ENCODE measurements around the gene RAD23A.
"Not testable (repeated sequence)": the region's sequence is repeated elsewhere in the genome, so short reads cannot be mapped to it uniquely, and the experiment has no call there.

Gene RAD23A

DNA sequence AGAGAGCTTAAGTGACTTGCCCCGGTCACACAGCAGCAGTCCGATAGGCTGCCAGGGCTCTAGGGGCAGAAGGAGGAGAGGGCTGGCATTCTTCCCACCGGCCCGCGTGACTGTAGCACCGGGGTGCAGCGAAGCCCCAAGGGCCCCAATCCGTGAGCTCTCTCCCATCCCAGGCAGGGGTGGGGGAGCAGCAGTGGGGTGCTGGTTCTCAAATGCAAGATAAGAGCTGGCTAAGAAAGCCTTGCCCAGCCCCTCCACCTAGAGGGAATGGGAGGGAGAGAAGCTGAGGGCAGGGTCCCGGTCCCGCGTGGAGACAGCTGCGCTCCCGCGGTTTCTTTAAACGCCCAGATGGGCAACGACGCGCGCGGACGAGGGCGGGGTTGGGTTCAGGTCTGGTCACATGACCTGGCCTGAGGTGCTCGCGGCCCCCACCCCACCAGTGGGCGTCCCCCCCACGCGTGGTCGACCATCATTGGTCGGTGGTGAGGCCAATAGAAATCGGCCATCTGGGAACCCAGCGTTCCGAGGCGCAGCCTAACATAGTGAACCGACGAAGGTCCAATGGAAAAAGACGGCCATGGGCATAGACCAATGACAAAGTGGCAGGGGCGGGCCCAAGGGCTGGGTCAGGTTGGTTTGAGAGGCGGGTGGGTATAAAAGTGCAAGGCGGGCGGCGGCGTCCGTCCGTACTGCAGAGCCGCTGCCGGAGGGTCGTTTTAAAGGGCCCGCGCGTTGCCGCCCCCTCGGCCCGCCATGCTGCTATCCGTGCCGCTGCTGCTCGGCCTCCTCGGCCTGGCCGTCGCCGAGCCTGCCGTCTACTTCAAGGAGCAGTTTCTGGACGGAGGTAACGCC lies 7.5 kb upstream of the RAD23A start, which contains the start of gene CALR:
CALR (plus strand) TSS at position 683 of the 852 bp plus-strand sequence; CDS start at position 754, 71 bp downstream.
- peak; percentile 98 for DNase-seq (ENCODE audit: low read depth, low spot score)

DNA sequence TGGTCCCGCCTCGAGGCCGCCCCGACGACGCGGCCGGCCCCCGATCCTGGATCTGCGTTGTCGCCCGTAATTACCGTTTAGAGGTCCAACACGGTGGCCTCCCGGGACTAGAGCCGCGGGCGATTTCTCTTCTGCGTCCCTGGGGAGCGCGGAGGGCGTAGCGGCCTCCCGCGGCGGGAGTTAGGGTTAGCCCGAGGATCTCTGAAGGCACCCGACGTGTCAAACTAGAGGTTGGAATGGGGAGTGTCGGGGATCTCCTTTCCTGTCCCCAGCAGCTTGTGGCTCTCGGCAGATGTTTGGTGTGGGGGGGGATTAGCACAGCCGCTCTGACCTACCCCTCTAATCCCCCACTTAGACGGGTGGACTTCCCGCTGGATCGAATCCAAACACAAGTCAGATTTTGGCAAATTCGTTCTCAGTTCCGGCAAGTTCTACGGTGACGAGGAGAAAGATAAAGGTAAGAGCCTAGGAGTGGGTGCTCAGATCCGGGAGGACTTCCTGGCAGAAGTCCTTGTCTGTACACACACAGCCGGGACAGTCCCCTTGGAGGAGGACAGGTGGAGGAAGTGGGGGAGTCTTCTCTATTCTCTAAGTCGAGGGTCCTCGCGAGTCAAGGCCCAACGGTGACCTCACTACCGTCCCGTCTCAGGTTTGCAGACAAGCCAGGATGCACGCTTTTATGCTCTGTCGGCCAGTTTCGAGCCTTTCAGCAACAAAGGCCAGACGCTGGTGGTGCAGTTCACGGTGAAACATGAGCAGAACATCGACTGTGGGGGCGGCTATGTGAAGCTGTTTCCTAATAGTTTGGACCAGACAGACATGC lies 6.7 kb upstream of the RAD23A start:
- no peak for DNase-seq (ENCODE audit: low read depth, low spot score)

DNA sequence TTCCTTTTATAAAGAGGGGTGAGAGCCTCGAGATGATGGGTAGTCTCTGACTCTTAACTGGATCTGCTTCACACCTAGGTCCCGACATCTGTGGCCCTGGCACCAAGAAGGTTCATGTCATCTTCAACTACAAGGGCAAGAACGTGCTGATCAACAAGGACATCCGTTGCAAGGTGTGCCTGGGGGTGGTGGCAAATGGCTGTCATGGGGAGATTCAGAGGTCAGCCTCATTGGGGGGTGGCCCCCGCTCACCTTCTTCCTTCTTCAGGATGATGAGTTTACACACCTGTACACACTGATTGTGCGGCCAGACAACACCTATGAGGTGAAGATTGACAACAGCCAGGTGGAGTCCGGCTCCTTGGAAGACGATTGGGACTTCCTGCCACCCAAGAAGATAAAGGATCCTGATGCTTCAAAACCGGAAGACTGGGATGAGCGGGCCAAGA lies 5.7 kb upstream of the RAD23A start:
- no peak for DNase-seq (ENCODE audit: low read depth, low spot score)

DNA sequence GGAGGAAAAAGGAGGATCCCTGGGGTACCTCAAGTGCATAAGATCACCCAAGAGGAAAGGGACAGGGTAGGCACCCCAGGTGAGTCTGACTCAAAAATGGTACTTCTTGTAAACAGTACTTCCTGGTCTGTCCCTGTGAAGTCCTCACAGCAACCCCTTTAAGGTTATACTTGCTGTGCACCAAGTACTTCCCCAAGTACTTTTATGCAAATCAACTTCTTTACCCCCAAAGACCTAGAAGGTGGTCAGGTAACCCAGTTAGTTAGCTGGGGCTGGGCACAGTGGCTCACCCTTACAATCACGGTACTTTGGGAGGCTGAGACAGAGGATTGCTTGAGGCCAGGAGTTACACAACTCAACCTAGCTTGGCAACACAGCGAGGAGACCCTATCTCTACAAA lies 4.8 kb upstream of the RAD23A start:
- no peak for DNase-seq (ENCODE audit: low read depth, low spot score)

DNA sequence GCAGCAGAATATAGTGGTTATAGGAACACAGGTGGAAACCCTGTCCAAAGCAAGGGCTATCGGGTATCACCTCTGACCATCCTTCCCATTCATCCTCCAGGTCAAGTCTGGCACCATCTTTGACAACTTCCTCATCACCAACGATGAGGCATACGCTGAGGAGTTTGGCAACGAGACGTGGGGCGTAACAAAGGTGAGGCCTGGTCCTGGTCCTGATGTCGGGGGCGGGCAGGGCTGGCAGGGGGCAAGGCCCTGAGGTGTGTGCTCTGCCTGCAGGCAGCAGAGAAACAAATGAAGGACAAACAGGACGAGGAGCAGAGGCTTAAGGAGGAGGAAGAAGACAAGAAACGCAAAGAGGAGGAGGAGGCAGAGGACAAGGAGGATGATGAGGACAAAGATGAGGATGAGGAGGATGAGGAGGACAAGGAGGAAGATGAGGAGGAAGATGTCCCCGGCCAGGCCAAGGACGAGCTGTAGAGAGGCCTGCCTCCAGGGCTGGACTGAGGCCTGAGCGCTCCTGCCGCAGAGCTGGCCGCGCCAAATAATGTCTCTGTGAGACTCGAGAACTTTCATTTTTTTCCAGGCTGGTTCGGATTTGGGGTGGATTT lies 2.1 kb upstream of the RAD23A start:
- no peak for DNase-seq (ENCODE audit: low read depth, low spot score)

DNA sequence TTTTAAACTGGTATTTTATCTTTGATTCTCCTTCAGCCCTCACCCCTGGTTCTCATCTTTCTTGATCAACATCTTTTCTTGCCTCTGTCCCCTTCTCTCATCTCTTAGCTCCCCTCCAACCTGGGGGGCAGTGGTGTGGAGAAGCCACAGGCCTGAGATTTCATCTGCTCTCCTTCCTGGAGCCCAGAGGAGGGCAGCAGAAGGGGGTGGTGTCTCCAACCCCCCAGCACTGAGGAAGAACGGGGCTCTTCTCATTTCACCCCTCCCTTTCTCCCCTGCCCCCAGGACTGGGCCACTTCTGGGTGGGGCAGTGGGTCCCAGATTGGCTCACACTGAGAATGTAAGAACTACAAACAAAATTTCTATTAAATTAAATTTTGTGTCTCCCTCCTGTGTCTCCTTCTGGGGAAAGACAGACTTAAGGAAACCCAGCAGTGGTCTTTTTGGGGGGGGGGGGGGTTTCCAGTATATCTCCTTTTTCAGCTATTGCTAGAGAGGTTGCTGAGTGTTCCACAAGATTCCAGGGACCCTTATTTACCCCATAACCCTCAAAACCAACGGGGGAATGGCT lies 1.5 kb upstream of the RAD23A start:
- no peak for DNase-seq (ENCODE audit: low read depth, low spot score)

DNA sequence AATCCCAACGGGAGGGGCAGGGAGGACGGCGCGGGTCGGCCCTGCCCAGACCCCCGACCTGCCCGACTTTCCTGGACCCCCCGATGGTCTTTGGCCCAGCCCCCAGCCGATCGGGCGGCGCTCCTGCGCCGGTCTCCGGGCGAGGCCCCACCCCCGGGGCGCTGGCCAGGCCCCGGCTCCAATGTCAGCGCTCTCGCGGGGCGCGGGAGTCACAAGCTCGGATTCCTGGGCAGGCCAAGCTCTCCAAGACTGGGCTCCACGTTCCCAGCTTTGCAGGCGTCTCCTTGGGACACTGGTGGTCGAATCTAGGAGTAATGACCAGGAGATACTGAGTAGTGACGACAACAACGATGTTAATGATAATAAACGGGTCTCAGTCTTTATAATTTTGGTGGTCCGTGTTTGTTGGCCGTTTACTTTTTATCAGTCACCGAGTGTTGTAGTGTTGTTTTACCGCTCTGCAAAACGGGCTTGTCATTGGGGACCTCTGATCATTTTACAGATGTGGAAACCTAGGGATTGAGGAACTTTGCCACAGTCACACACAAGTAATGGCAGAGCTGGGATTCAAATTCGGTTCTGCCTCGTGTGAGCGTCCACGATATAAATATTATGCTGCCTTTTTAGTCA lies 545 bp downstream of the RAD23A start:
- peak; percentile 93 for DNase-seq (ENCODE audit: low read depth, low spot score)

DNA sequence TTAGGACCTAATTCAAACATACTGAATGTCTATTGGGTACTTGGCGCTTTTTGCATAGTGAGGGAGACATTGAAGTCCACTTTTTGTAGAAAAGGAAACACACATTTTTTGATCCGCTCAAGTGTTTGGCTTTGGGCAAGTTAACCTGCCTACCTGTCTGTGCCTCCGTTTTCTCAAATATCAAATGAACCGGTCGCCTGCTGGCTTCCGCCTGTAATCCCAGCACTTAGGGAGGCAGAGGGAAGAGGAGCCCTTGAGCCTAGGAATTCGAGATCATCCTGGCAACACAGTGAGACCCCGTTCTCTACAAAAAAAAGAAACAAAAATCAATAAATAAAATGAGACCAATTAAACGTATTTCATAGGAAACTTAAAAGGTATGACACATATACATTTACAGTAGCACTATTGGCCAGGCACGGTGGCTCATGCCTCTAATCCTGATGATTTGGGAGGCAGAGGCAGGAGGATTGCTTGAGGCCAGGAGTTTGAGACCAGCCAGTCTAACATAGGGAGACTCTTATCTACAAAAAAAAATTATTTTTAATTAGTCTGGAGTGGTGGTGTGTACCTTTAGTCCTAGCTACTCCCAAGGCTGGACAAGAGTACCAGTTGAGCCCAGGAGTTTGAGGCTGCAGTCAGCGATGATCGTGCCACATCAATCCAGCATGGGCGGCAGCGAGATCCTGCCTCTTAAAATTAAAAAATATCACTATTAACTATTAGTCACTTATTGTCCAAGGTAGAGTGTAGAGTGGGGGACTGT lies 1.3 kb downstream of the RAD23A start:
- DNase-seq (ENCODE audit: low read depth, low spot score) = peak; percentile 32

DNA sequence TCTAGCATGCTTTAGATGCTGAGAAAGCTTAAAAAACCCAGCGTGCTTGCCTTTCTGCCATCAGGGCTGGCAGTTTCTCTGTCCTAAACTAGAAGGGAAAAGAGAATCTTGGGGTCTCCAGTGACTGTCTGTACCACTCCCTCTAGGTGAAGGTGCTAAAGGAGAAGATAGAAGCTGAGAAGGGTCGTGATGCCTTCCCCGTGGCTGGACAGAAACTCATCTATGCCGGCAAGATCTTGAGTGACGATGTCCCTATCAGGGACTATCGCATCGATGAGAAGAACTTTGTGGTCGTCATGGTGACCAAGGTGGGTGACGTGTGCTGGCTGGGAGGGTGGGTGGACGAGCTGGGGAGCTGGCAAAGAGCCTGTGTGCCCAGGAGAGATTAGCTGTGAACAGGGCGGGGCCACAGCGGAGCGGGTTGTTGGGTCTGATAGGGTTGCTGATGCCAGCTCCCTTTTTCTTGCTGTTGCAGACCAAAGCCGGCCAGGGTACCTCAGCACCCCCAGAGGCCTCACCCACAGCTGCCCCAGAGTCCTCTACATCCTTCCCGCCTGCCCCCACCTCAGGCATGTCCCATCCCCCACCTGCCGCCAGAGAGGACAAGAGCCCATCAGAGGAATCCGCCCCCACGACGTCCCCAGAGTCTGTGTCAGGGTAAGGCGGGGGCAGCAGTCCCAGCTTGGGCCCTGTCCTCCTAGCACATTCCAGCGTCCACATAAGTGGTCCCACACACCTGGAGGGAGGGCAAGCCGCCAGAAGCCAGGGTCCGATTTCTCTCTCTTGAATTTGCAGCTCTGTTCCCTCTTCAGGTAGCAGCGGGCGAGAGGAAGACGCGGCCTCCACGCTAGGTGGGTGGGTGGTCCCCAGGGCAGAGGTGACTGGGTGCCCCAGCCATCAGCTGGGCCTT lies 2.3 kb downstream of the RAD23A start:
- no peak for DNase-seq (ENCODE audit: low read depth, low spot score)

DNA sequence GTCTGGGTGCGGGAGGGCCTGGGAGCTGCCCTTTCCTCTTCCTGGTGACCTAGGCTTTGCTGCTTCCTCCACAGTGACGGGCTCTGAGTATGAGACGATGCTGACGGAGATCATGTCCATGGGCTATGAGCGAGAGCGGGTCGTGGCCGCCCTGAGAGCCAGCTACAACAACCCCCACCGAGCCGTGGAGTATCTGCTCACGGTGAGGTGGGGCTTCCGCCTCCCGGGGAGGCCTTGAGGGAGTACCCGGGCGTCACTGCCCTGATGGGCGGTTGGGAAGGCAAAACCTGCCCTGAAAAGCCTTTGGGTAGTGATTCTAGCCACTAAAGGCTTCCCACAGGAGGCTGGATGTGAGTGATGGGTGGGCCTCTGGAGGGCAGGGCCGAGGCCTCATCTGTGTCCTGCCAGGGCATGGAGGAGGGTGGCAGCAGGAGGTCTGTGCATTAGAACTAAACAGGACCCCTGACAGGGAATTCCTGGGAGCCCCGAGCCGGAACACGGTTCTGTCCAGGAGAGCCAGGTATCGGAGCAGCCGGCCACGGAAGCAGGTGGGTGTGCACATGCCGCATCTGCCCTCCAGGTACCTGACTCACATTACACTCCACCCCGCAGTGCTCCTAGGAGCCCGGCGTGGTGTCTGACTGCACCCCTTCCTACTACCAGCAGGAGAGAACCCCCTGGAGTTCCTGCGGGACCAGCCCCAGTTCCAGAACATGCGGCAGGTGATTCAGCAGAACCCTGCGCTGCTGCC lies 3.1 kb downstream of the RAD23A start:
- DNase-seq (ENCODE audit: low read depth, low spot score) = no peak

DNA sequence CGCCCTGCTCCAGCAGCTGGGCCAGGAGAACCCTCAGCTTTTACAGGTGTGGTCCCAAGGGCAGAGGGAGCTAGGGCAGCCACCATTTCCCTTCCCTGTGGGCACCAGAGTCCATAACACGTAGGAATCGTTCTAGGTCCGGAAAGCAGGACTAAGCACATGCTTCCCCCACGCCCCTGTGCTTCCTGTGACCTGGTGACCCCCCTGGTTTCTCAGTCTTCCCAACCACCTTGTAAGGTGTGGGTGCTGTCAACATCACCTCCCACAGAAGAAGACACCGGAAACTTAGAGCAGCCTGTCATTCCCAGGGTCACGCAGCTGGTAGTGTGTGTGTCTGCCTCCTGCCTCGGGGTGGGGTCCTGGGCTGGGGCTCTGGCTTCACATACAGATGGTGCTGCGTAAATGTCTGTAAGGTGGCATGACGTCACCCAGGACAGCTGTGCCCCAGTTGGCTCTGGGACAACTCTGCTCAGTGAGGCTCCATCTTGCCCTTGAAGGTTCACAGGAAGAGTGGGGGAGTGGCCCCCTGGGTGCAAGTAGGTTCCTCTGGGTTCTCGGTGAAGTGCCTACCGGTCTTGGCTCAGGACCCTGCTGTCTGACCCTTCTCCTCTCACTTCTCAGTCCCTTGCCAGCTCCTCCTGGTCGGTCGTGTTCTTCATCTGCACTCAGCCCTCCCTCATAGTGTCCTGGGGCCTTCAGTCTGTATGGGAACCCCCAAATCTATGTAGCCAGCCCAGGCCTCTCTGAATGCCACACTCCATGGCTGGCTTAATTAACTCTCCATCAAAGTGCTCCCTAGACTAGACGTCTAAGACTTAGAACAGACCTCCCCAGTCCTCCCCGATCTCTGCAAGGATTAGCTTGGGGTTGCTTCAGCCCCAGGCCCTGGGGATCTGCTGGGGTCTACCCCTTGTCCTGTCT lies 4.0 kb downstream of the RAD23A start:
- no peak for DNase-seq (ENCODE audit: low read depth, low spot score)

DNA sequence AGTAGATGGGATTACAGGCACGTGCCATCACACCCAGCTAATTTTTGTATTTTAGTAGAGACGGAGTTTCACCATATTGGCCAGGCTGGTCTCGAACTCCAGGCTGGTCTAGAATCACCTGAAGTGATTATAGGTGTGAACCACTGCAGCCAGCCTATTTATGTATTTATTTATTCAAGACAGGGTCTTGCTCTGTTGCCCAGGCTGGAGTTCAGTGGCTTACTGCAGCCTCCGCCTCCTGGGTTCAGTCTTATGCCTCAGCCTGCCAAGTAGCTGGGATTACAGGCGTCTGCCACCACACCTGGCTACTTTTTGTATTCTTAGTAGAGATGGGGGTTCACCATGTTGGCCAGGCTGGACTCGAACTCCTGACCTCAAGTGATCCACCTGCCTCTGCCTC lies 6.4 kb downstream of the RAD23A start:
- not testable (repeated sequence) for DNase-seq (ENCODE audit: low read depth, low spot score)

DNA sequence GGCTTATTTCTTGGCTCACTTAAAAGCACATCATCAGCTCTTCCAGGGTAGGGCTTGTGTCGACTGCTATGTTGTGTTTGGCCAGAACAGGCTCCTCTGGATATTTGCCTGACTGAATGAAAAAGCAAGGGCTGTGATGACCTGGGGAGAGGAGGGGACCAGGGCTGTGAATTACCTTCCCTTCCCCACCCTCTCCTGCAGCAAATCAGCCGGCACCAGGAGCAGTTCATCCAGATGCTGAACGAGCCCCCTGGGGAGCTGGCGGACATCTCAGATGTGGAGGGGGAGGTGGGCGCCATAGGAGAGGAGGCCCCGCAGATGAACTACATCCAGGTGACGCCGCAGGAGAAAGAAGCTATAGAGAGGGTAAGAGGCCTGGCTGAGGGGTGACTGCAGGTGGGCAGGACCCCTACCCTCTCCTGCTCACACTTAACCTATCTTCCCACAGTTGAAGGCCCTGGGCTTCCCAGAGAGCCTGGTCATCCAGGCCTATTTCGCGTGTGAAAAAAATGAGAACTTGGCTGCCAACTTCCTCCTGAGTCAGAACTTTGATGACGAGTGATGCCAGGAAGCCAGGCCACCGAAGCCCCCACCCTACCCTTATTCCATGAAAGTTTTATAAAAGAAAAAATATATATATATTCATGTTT lies 7.0 kb downstream of the RAD23A start:
- peak; percentile 24 for DNase-seq (ENCODE audit: low read depth, low spot score)

DNA sequence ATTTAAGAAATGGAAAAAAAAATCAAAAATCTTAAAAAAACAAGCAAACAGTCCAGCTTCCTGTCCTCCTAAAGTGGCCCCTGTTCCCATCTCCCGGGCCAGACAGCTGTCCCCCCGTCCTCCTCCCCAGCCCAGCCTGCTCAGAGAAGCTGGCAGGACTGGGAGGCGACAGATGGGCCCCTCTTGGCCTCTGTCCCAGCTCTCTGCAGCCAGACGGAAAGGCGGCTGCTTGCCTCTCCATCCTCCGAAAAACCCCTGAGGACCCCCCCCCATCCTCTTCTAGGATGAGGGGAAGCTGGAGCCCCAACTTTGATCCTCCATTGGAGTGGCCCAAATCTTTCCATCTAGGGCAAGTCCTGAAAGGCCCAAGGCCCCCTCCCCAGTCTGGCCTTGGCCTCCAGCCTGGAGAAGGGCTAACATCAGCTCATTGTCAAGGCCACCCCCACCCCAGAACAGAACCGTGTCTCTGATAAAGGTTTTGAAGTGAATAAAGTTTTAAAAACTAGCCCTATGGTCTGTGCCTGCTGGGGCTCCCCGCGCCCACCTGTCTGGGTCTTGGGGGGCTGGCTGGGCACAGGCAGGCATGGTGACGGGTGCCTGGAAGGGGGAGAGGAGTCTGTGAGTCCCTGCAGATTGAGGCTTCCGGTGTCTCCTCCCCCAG lies 7.6 kb downstream of the RAD23A start:
- DNase-seq (ENCODE audit: low read depth, low spot score) = no peak

DNA sequence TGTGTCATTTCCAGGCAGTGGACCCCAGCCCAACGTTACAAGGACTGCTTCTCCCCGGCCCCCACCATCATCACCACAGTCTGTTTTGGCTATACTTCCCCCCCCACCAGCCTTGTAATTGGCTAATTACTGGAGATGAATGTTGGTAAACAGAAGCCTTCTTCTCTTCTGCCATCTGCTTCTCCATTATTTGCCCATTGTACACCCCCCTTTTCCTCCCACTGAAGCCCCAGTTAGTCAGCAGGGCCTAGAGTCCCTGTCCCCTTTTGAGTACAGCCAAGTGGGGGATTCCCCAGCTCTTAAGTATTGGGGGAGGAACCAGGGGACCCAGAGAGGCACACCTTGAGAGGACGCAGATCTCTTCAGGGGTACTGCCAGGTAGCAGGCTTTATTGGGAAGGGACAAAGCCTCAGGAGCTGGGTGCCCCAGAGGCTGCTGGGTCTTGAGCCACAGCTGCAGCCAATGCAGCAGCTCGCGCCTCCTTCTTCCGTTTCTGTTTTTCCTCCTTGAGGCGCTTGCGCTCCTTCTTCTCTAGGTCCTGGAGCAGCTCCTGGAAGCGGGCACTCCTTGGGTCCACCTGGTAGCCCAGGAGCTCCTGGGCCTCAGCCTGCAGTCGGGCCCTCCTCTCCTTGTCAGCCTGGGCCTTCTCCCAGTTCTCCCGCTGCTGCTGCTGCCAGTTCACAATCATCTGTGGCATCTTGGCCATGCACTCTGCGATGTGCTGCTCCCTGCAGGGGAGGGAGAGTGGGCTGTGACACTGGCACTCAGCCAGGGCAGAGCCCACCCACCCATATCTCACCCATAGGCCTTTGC lies 8.3 kb downstream of the RAD23A start:
- DNase-seq (ENCODE audit: low read depth, low spot score) = no peak

DNA sequence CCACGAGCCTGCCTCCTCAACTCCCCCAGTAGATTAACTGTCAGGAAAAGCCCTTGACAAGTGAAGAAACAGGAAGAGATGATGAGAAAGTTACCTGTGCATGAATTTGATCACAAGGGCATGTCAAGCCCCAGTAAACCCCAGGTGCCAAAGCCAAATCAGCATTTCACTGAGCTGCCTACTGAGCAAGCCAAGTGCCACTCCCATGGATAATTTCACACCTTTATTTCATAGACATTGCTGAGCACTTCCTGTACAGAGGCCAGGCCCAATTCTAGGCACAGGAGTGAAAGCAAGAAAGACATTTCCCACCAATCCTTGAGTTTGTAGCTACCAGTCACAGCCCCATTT lies 8.9 kb downstream of the RAD23A start:
- no peak for DNase-seq (ENCODE audit: low read depth, low spot score)
